ENCODE results near the gene LAMB3. TPM values are rescaled to one million over a fixed set of nuclear protein-coding genes. Genes with fewer than 3 reads are reported as not detected.

Gene LAMB3
- total and polyA plus RNA-seq, 10 donors: 0.43 to 3.4 (median 0.80) TPM

- Histone ChIP-seq H3K4me1 (peaks cover under 1 to 78% (median 36%) of the 10 kb centered on the region in 6 donors), H3K4me3 (no peak overlapping the region), H3K9me3 (no peaks in the 10 kb centered on the region), H3K36me3 (no peaks in the 10 kb centered on the region), H3K27me3 (replicated peaks in 1 of 7) (peaks cover 0 to 23% (median 0%) of the 10 kb centered on the region in 7 donors), H3K27ac (peak overlapping the region in 6 of 8 donors; percentile 22 to 80 (median 55))
- intact Hi-C loops (cut with DNase I; ENCODE audit: low total_unique reads): no loop called here
- TF ChIP-seq POLR2AphosphoS5 (IDR thresholded peaks at IDR 0.05): no peak
- no peak for TF ChIP-seq POLR2A (IDR thresholded peaks at IDR 0.05)
- no peak for TF ChIP-seq CTCF (IDR thresholded peaks at IDR 0.05 in 8 of 11, conservative IDR thresholded peaks at IDR 0.05 in 3 of 11)
- no peak for DNase-seq
Measured at GRCh38 chr1:209648346-209648745, 3.9 kb downstream of the LAMB3 start.

DNA sequence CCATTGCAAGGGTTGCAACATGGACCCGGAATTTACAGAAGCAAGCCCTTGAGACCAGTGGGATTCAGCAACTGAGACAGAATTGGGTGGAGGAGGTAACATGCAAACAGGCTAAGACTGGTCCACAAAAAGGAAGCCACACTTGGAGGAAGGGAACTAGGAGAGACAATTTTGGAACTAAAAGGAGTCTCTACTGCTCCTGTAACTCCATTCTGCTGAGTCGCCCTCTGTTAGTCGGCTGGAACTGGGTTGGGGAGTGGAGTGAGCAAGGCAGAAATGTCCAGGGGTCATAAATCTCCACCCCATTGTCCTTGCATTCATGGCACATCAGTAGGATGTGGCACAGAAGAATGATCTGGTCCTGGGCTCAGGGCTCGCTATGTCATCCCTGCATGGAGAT lies 5.1 kb downstream of the LAMB3 start:
- Histone ChIP-seq H3K27me3 (replicated peaks in 1 of 7) (peaks cover 0 to 17% (median 0%) of the 10 kb centered on the region in 7 donors), H3K36me3 (no peaks in the 10 kb centered on the region), H3K4me3 (no peak overlapping the region), H3K27ac (peak overlapping the region in 4 of 8 donors; percentile 4 to 80 (median 17)), H3K9me3 (no peaks in the 10 kb centered on the region), H3K4me1 (peaks cover 2 to 78% (median 41%) of the 10 kb centered on the region in 6 donors)
- TF ChIP-seq CTCF (IDR thresholded peaks at IDR 0.05 in 8 of 11, conservative IDR thresholded peaks at IDR 0.05 in 3 of 11) (no peak), POLR2A (IDR thresholded peaks at IDR 0.05) (no peak), POLR2AphosphoS5 (IDR thresholded peaks at IDR 0.05) (no peak)
- intact Hi-C loops (cut with DNase I; ENCODE audit: low total_unique reads): no loop called here
- WGBS, 5 donors: 66 to 78% (median 76%) methylated on average over 4 of the region's 4 CpGs
- DNase-seq: no peak

DNA sequence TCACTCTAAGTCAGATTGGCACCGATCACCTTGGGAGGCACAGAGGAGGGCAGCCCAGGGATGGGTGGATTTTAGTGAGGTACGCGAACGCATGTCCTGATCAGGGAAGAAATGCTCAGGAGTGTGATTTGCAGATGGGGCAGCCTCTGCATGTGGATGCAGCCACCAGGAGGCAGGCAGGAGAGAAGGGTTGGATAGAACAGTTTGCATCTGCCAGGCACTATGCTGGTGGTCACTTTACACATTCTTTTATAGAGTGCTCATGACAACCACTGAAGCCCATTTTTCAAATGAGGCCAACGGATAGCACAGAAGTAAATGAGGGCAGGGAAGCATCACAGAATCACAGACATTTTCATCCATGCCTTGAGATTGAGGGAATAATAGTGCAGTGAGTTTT lies 5.7 kb downstream of the LAMB3 start:
- H3K27me3 ChIP-seq (replicated peaks in 1 of 7): peaks cover 0 to 17% (median 0%) of the 10 kb centered on the region in 7 donors
- peaks cover 2 to 80% (median 41%) of the 10 kb centered on the region in 6 donors for H3K4me1 ChIP-seq
- no peak overlapping the region for H3K4me3 ChIP-seq
- peak overlapping the region in 7 of 8 donors; percentile 9 to 80 (median 41) for H3K27ac ChIP-seq
- WGBS, 5 donors: 87 to 95% (median 94%) methylated on average over 5 of the region's 5 CpGs
- no peaks in the 10 kb centered on the region for H3K9me3 ChIP-seq
- TF ChIP-seq POLR2AphosphoS5 (IDR thresholded peaks at IDR 0.05) (no peak), CTCF (IDR thresholded peaks at IDR 0.05 in 8 of 11, conservative IDR thresholded peaks at IDR 0.05 in 3 of 11) (no peak), POLR2A (IDR thresholded peaks at IDR 0.05) (no peak)
- H3K36me3 ChIP-seq: no peaks in the 10 kb centered on the region
- intact Hi-C loops (cut with DNase I; ENCODE audit: low total_unique reads): no loop called here
- no peak for DNase-seq

- no peaks in the 10 kb centered on the region for H3K36me3 ChIP-seq
- no peaks in the 10 kb centered on the region for H3K9me3 ChIP-seq
- peaks cover 0 to 17% (median 0%) of the 10 kb centered on the region in 7 donors for H3K27me3 ChIP-seq (replicated peaks in 1 of 7)
- DNase-seq: no peak
- H3K4me3 ChIP-seq: no peak overlapping the region
- peak overlapping the region; percentile 15 to 80 (median 40) for H3K27ac ChIP-seq
- WGBS, 5 donors: 71 to 85% (median 76%) methylated on average over 16 of the region's 16 CpGs
- no peak for TF ChIP-seq CTCF (IDR thresholded peaks at IDR 0.05 in 8 of 11, conservative IDR thresholded peaks at IDR 0.05 in 3 of 11)
- TF ChIP-seq POLR2AphosphoS5 (IDR thresholded peaks at IDR 0.05): peak in 1 of 3 donors; percentile 39
- intact Hi-C loops (cut with DNase I; ENCODE audit: low total_unique reads): no loop called here
- peaks cover 2 to 76% (median 43%) of the 10 kb centered on the region in 6 donors for H3K4me1 ChIP-seq
Measured at GRCh38 chr1:209645574-209646452, 6.4 kb downstream of the LAMB3 start.

Measured in spleen (tissue), 11 donors.